ENCODE results near the gene C17orf58. TPM values are rescaled to one million over a fixed set of nuclear protein-coding genes. Genes with fewer than 3 reads are reported as not detected.
A peak's percentile ranks its signal among the peaks of the same experiment; 100 is the strongest.

Gene C17orf58
- total and polyA plus RNA-seq, 9 of the 15 experiments (the other 6 are each of a cell fraction or from before 2014, with no cell fraction given): 8.6 to 37.4 (median 27.6) TPM

- H3K4me3 ChIP-seq: no peak overlapping the region
- TF ChIP-seq MBD2 (IDR thresholded peaks at IDR 0.05; ENCODE audit: borderline replicate concordance, low read depth) (no peak), EGR1 (conservative IDR thresholded peaks at IDR 0.05) (peak; percentile 56), MTF1 (CRISPR knock-in tag; IDR thresholded peaks at IDR 0.05; ENCODE audit: borderline replicate concordance) (no peak), AFF1 (IDR thresholded peaks at IDR 0.05; ENCODE audit: low read depth in 1 of 2, partially characterized antibody in 2 of 2) (no peak), CC2D1A (IDR thresholded peaks at IDR 0.05) (no peak), CCAR2 (IDR thresholded peaks at IDR 0.05; ENCODE audit: low read depth, low read length) (no peak)
- BruUV-seq (replicated peaks): no TSS peak
- no peak overlapping the region for H3K9ac ChIP-seq (ENCODE audit: insufficient read depth in 1 of 2, low read depth in 2 of 2, low read length in 2 of 2)
- H3K27me3 ChIP-seq (ENCODE audit: control insufficient read depth in 2 of 2, insufficient read depth in 2 of 2, low read length in 2 of 2): no peaks in the 10 kb centered on the region
- intact Hi-C loops (cut with micrococcal nuclease): no loop called here
- no peak for FAIRE-seq
- H3K9me3 ChIP-seq (replicated peaks; ENCODE audit: control insufficient read depth, insufficient read depth, low read depth, low read length): no peaks in the 10 kb centered on the region
- POLR2A ChIA-PET: no interaction called here
- DNase-seq (ENCODE audit: extremely low read depth in 1 of 4, low spot score in 3 of 4): no peak
- H3K79me2 ChIP-seq (ENCODE audit: control insufficient read depth, insufficient read depth, low read length): no peaks in the 10 kb centered on the region
- H2AFZ ChIP-seq (ENCODE audit: low read depth, low read length): no peak overlapping the region
- WGBS (ENCODE audit: insufficient coverage, low coverage, missing lambda C conversion rate): 100% methylated on average over 1 of the region's 3 CpGs
- H3K4me1 ChIP-seq (replicated peaks in 1 of 2; ENCODE audit: control insufficient read depth in 2 of 2, insufficient read depth in 2 of 2, low read length in 2 of 2): no peaks in the 10 kb centered on the region; a peak in 1 of 5 replicates
- ATAC-seq: no peak
- no peak overlapping the region for H3K27ac ChIP-seq (ENCODE audit: extremely low read depth, low read depth, low read length)
- CTCF ChIA-PET (ENCODE audit: low intra/inter-chr PET ratio): no interaction called here
- H3K36me3 ChIP-seq (ENCODE audit: control insufficient read depth, insufficient read depth, low read length): no peaks in the 10 kb centered on the region
- no peaks in the 10 kb centered on the region for H3K9me1 ChIP-seq (ENCODE audit: control insufficient read depth, insufficient read depth, low read length)
- H4K20me1 ChIP-seq (replicated peaks; ENCODE audit: control insufficient read depth, insufficient read depth, low read length): no peaks in the 10 kb centered on the region
- in situ Hi-C loops (cut with MboI): no loop called here
- no peak overlapping the region for H3K4me2 ChIP-seq (ENCODE audit: insufficient read depth, low read length)
Measured at GRCh38 chr17:68004201-68004600, 7.9 kb upstream of the C17orf58 start.
